Measurements from ENCODE around the gene STK24.
A peak's percentile ranks its signal among the peaks of the same experiment; 100 is the strongest.

The STK24 gene

DNA sequence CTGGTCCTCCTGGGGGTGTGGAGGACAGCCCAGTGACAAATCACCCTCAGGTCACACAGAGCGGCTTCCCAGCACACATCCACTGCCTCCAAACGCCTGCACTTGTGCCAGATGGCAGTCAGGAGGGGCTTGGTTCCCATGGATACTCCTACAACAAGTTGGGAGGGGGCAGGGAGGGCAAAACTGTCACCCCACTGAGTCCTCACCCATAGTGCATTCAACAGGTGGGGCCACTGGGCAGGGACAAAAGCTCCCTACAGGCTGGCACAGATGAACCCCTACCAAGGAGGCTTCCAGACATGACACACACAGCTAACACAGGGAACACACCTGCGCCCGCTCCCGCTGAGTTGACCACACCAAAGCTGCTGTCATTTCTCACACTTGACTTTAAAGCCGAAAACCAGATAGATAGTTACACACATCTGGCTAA is 120.5 kb downstream of the STK24 start:
- no peak for DNase-seq (ENCODE audit: low read depth, low spot score)
- ChIA-PET CTCF (interaction anchor here (0.7 to 4.8 kb wide), 7 partner anchors 11 to 383 kb away, joined by 3 to 38 read pairs (median 4); no protein-coding TSS in a partner anchor), POLR2A (no interaction called here)
- TF ChIP-seq, protein P1, sequence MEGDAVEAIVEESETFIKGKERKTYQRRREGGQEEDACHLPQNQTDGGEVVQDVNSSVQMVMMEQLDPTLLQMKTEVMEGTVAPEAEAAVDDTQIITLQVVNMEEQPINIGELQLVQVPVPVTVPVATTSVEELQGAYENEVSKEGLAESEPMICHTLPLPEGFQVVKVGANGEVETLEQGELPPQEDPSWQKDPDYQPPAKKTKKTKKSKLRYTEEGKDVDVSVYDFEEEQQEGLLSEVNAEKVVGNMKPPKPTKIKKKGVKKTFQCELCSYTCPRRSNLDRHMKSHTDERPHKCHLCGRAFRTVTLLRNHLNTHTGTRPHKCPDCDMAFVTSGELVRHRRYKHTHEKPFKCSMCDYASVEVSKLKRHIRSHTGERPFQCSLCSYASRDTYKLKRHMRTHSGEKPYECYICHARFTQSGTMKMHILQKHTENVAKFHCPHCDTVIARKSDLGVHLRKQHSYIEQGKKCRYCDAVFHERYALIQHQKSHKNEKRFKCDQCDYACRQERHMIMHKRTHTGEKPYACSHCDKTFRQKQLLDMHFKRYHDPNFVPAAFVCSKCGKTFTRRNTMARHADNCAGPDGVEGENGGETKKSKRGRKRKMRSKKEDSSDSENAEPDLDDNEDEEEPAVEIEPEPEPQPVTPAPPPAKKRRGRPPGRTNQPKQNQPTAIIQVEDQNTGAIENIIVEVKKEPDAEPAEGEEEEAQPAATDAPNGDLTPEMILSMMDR (IDR thresholded peaks at IDR 0.05; ENCODE audit: insufficient read depth, low read length, missing control alignments), result no peak
- H3K4me3 ChIP-seq (ENCODE audit: low read depth, low read length), result no peak overlapping the region

DNA sequence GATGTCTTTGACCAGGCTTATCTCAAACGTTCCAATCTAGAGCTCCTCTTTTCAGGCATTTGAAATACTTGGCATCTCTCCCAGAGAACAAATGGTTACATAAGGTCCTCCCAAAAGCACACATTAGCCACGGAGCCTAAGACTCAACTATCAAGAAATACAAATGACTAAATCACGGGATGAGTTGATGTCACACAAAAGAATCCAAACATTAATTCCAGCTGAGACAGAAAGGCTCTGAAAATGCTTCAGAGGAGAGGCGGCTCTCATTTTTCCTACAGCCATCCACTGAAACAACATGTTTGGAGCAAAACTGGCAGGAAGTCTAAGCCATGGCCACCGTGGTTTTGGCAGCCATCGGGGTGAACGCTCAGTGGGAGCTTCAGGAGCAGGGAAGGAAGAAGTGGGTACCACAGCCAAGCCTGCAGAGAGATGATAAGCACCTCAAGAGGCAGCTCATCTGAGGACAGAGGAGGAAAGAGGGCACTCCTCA is 122.5 kb downstream of the STK24 start:
- DNase-seq (ENCODE audit: low read depth, low spot score), result peak; percentile 76
- no peak overlapping the region for H3K4me3 ChIP-seq (ENCODE audit: low read depth, low read length)
- ChIA-PET CTCF (interaction anchor here (0.8 to 4.8 kb wide), 8 partner anchors 9 to 598 kb away, joined by 3 to 38 read pairs (median 5); no protein-coding TSS in a partner anchor), POLR2A (interaction anchor here (1.0 kb wide), 2 partner anchors 30 to 123 kb away, joined by 3 read pairs; no protein-coding TSS in a partner anchor)
- TF ChIP-seq, protein P1 (IDR thresholded peaks at IDR 0.05; ENCODE audit: insufficient read depth, low read length, missing control alignments), result no peak

DNA sequence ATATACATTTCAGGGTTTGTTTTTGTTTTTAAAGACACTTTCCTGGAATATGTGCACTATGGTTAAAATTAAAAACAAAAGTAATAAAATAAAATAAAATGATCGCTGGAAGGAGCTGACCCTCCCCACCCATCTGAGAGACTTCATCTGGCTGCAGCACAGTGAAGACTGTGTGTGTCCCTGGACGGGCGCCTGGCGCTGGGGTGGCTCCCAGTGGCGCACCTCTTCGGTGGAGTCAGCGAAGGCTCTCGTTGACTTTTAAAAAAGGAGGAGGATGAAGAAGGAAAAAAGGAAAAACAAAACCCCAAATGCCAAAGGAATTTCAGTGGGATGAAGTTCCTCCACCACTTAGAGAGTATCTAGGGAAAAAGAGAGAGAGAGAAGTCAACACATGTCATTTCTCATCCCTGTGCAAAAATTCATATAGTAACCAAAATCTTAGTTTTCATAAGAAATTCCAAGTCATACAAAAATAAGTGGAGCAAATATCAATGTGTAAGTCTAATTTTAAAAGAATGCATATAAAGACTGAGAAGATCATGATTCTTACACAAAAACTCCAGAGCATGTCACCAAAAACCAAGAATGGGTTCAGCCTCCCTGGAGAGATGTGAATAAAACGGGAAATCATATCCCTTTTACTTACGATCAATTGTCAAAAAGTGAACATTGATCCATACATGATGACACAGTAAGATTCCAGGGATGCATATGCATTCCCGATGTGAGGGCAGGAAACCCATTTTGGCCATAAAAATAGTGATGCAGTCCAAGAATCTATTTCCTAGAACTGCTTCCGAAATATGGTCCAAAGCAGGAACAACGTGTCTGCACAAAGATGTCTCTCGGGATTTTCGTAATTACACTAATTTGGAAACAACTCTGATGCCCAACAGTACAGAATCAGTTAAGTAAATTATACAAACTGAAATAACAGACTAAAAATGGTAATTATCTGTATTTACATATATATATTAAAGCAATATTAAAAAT is 123.8 kb downstream of the STK24 start:
- no peak for DNase-seq (ENCODE audit: low read depth, low spot score)
- H3K4me3 ChIP-seq (ENCODE audit: low read depth, low read length), result no peak overlapping the region
- POLR2A ChIA-PET, result no interaction called here
- CTCF ChIA-PET, result interaction anchor here (1.4 to 4.3 kb wide), 3 partner anchors 145 to 219 kb away, joined by 3 to 44 read pairs (median 30); no protein-coding TSS in a partner anchor
- TF ChIP-seq, protein P1 (IDR thresholded peaks at IDR 0.05; ENCODE audit: insufficient read depth, low read length, missing control alignments), result no peak

DNA sequence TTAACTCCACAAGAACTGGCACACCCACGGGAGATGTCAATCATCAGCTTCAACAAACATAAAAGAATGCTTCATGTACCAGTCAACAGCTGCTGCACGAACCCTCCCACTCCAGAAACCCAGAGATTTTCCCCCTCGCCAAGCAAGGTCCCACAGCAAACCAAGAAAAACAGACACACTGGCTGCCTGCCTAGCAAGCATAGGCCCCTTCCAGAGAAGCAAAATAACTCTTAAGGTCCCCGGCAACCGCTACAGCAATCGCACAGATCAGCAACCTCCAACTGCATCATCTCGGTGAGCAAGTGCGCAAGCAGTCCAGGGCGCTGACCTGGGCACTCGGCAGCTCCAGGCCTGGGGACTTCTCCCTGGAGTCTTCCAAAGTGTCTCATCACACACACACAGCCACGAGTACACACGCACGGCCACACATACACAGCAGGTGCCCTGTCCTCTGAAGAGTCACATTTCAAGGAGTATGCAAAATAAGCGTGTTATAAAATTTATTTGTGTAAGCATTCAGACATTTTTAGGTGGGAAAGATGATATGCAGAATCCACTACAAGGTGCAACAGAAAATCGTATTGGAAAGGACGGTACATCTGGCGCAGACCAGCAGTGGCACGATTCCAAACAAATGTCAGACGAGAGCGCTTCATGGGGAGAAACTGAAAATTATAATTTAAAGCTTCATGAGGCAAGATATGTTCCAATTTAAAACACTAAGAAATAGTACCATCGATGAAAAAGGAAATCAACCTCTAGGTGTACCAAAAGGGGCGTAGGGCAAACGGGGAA is 125.0 kb downstream of the STK24 start:
- TF ChIP-seq, protein P1 (IDR thresholded peaks at IDR 0.05; ENCODE audit: insufficient read depth, low read length, missing control alignments), result no peak
- no peak for DNase-seq (ENCODE audit: low read depth, low spot score)
- no peak overlapping the region for H3K4me3 ChIP-seq (ENCODE audit: low read depth, low read length)
- ChIA-PET CTCF (interaction anchor here (0.5 to 4.3 kb wide), 8 partner anchors 9 to 504 kb away, joined by 3 to 44 read pairs (median 4); no protein-coding TSS in a partner anchor), POLR2A (no interaction called here)

DNA sequence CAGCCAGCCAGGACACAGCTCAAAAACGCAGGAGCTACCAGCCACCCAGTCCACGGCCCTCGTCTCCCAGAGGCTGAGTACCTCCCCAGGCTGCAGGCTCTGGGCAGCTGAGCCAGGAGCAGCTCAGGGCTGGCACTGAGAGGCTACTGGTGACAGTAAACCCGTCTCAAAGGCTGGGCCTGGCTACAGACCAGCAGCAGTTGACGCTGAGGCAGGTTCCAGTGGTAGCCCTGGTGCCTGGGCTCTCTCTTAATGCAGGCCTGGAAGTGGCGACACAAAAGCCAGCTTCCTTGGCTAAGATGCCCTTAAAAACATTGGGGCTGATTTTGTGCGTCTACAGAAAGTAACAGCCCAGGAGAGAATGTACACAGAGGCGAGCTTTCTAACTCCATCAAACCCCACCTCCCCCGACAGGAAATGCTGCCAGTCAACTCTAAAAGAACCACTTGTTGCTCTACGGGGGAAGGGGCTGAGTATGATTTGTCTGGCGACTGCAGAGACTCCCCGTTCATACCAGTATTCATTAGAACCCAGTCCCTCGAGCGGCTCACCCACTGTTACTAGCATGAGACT is 126.3 kb downstream of the STK24 start:
- ChIA-PET CTCF (interaction anchor here (0.7 to 4.3 kb wide), 9 partner anchors 10 to 417 kb away, joined by 3 to 44 read pairs (median 4); no protein-coding TSS in a partner anchor), POLR2A (no interaction called here)

More for the DNA sequence above, 126.3 kb downstream of the STK24 start:
- TF ChIP-seq, protein P1 (IDR thresholded peaks at IDR 0.05; ENCODE audit: insufficient read depth, low read length, missing control alignments), result no peak
- H3K4me3 ChIP-seq (ENCODE audit: low read depth, low read length), result no peak overlapping the region
- DNase-seq (ENCODE audit: low read depth, low spot score), result no peak
